ENCODE measurements around the gene XXYLT1.

Gene XXYLT1

DNA sequence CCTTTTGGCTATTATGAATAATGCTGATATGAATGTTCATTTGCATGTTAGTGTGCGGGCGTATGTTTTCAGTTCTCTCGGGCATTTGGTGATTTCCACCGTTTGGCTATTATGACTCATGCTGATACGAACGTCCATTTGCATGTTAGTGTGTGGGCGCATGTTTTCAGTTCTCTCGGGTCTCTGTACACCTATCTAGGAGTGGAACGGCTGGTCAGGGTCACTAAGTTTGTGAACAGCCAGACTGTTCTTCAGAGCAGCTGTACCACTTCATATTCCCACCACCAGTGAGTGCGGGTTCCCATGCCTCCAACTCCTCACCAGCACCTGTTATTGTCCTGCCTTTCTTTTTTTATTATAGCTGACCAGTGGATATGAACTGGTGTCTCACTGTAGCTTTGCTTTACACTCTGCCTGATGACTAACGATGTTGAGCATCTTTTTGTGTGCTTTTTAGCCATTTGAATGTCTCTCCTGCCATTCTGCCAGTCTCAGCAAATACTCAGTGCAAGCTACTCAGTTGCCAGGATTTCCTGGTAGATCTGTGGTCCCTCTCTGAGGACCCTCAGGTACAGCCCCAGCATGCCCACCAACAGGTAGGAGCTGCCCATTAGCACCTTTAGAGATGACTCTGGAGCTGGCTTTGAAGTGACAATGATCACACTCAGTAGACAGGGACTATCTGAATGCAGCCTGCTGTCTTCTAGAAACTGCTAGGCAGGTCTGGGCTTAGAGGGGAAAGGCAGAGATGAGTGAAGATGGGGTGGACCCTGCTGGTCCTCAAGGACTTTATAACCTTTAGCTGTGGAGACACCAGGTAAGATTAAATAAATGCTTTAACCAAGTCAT lies 141.1 kb downstream of the XXYLT1 start:
- no peaks in the 10 kb centered on the region for H3K27me3 ChIP-seq (ENCODE audit: control insufficient read depth, insufficient read depth, low read length)
- no peak overlapping the region for H3K4me3 ChIP-seq (ENCODE audit: low read depth, low read length)
- H3K4me1 ChIP-seq (ENCODE audit: control insufficient read depth, insufficient read depth, low read length), result no peaks in the 10 kb centered on the region
- H3K36me3 ChIP-seq (ENCODE audit: control insufficient read depth, insufficient read depth, low read length), result no peaks in the 10 kb centered on the region
- no peak overlapping the region for H3K9ac ChIP-seq (ENCODE audit: low read depth, low read length)
- H3K9me3 ChIP-seq (ENCODE audit: control insufficient read depth, insufficient read depth, low read length), result no peaks in the 10 kb centered on the region

- Histone ChIP-seq H3K27me3 (ENCODE audit: control insufficient read depth, insufficient read depth, low read length) (no peaks in the 10 kb centered on the region), H3K4me3 (ENCODE audit: low read depth, low read length) (no peak overlapping the region), H3K9me3 (ENCODE audit: control insufficient read depth, insufficient read depth, low read length) (no peaks in the 10 kb centered on the region), H3K4me1 (ENCODE audit: control insufficient read depth, insufficient read depth, low read length) (no peaks in the 10 kb centered on the region), H3K36me3 (ENCODE audit: control insufficient read depth, insufficient read depth, low read length) (no peaks in the 10 kb centered on the region), H3K9ac (ENCODE audit: low read depth, low read length) (no peak overlapping the region)
Measured at GRCh38 chr3:195129072-195129643, 141.8 kb downstream of the XXYLT1 start.

- Histone ChIP-seq H3K4me3 (ENCODE audit: low read depth, low read length) (no peak overlapping the region), H3K9ac (ENCODE audit: low read depth, low read length) (no peak overlapping the region), H3K4me1 (ENCODE audit: control insufficient read depth, insufficient read depth, low read length) (no peaks in the 10 kb centered on the region)
Measured at GRCh38 chr3:195128255-195129071, 142.5 kb downstream of the XXYLT1 start.

GRCh38 chr3:195126056-195126605 lies 144.8 kb downstream of the XXYLT1 start:
- Histone ChIP-seq H3K9ac (ENCODE audit: low read depth, low read length) (no peak overlapping the region), H3K9me3 (ENCODE audit: control insufficient read depth, insufficient read depth, low read length) (no peaks in the 10 kb centered on the region), H3K27me3 (ENCODE audit: control insufficient read depth, insufficient read depth, low read length) (no peaks in the 10 kb centered on the region), H3K36me3 (ENCODE audit: control insufficient read depth, insufficient read depth, low read length) (no peaks in the 10 kb centered on the region), H3K4me1 (ENCODE audit: control insufficient read depth, insufficient read depth, low read length) (no peaks in the 10 kb centered on the region), H3K4me3 (ENCODE audit: low read depth, low read length) (no peak overlapping the region)

More at GRCh38 chr3:195128255-195129071, 142.5 kb downstream of the XXYLT1 start:
- H3K9me3 ChIP-seq (ENCODE audit: control insufficient read depth, insufficient read depth, low read length), result no peaks in the 10 kb centered on the region
- H3K36me3 ChIP-seq (ENCODE audit: control insufficient read depth, insufficient read depth, low read length), result no peaks in the 10 kb centered on the region
- H3K27me3 ChIP-seq (ENCODE audit: control insufficient read depth, insufficient read depth, low read length), result no peaks in the 10 kb centered on the region

GRCh38 chr3:195125646-195126045 lies 145.3 kb downstream of the XXYLT1 start:
- Histone ChIP-seq H3K4me3 (ENCODE audit: low read depth, low read length) (no peak overlapping the region), H3K36me3 (ENCODE audit: control insufficient read depth, insufficient read depth, low read length) (no peaks in the 10 kb centered on the region), H3K4me1 (ENCODE audit: control insufficient read depth, insufficient read depth, low read length) (no peaks in the 10 kb centered on the region), H3K27me3 (ENCODE audit: control insufficient read depth, insufficient read depth, low read length) (no peaks in the 10 kb centered on the region), H3K9me3 (ENCODE audit: control insufficient read depth, insufficient read depth, low read length) (no peaks in the 10 kb centered on the region), H3K9ac (ENCODE audit: low read depth, low read length) (no peak overlapping the region)

- no peak overlapping the region for H3K9ac ChIP-seq (ENCODE audit: low read depth, low read length)
- no peaks in the 10 kb centered on the region for H3K27me3 ChIP-seq (ENCODE audit: control insufficient read depth, insufficient read depth, low read length)
- no peaks in the 10 kb centered on the region for H3K4me1 ChIP-seq (ENCODE audit: control insufficient read depth, insufficient read depth, low read length)
Measured at GRCh38 chr3:195124378-195124992, 146.5 kb downstream of the XXYLT1 start.

DNA sequence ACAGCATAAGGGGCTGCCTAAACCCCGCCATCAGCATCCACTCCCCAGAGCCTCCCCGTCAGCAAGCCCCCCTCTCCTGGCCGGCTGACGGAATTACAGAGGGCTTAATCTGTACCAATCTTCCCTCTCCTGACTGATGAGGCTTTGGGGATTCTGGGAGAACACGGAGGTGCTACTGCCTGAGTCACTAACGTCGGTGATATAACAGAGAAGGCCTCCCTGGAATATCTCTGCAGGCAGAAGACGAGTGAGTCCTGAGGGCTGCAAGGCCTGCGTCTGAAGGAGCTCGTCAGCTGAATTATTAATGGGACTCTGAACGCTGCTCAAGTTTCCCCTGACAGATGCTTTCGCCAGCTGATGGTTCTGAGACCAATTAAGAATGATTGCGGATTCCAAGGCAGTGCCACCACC lies 147.7 kb downstream of the XXYLT1 start:
- Histone ChIP-seq H3K9ac (ENCODE audit: low read depth, low read length) (no peak overlapping the region), H3K4me3 (ENCODE audit: low read depth, low read length) (no peak overlapping the region), H3K36me3 (ENCODE audit: control insufficient read depth, insufficient read depth, low read length) (no peaks in the 10 kb centered on the region), H3K9me3 (ENCODE audit: control insufficient read depth, insufficient read depth, low read length) (no peaks in the 10 kb centered on the region), H3K27me3 (ENCODE audit: control insufficient read depth, insufficient read depth, low read length) (no peaks in the 10 kb centered on the region), H3K4me1 (ENCODE audit: control insufficient read depth, insufficient read depth, low read length) (no peaks in the 10 kb centered on the region)

More at GRCh38 chr3:195124378-195124992, 146.5 kb downstream of the XXYLT1 start:
- Histone ChIP-seq H3K4me3 (ENCODE audit: low read depth, low read length) (no peak overlapping the region), H3K9me3 (ENCODE audit: control insufficient read depth, insufficient read depth, low read length) (no peaks in the 10 kb centered on the region), H3K36me3 (ENCODE audit: control insufficient read depth, insufficient read depth, low read length) (no peaks in the 10 kb centered on the region)

DNA sequence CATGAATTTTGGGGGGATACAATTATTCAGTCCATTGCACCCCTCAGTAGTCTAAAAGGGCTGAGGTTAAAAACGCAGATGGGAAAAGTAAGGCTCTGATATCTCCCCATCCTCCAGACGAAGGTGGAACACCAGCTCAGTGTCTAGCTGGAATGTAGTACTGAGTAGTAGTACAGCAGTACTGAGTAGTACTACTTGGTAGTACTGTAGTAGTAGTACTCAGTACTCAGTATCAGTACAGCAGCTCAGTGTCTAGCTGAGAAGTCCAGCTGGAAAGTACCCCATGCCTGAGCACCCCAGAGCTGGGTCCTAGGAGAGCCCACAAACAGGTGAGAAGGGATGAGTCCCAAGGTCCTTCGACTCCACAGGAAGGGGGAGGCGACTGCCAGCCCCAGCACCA lies 148.7 kb downstream of the XXYLT1 start:
- H3K4me3 ChIP-seq (ENCODE audit: low read depth, low read length), result no peak overlapping the region
- no peaks in the 10 kb centered on the region for H3K27me3 ChIP-seq (ENCODE audit: control insufficient read depth, insufficient read depth, low read length)
- no peaks in the 10 kb centered on the region for H3K4me1 ChIP-seq (ENCODE audit: control insufficient read depth, insufficient read depth, low read length)
- no peak overlapping the region for H3K9ac ChIP-seq (ENCODE audit: low read depth, low read length)
- H3K36me3 ChIP-seq (ENCODE audit: control insufficient read depth, insufficient read depth, low read length), result no peaks in the 10 kb centered on the region
- no peaks in the 10 kb centered on the region for H3K9me3 ChIP-seq (ENCODE audit: control insufficient read depth, insufficient read depth, low read length)

DNA sequence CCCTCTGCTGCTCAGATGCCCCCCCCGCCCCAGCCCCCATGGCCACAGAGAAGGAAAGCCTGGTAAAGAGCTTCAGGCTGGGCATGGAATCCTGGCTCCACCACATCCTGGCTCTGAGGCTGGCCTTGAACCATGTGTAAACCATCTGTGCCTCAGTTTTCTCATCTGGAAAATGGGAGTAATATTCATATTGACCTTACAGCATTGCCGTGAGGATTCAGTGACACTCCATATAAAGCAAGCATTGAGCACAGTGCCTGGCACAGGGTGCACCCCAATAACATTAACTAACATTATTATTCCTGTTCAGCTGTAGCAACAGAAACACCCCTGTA lies 150.7 kb downstream of the XXYLT1 start:
- Histone ChIP-seq H3K4me1 (ENCODE audit: control insufficient read depth, insufficient read depth, low read length) (no peaks in the 10 kb centered on the region), H3K9ac (ENCODE audit: low read depth, low read length) (no peak overlapping the region), H3K4me3 (ENCODE audit: low read depth, low read length) (no peak overlapping the region), H3K27me3 (ENCODE audit: control insufficient read depth, insufficient read depth, low read length) (no peaks in the 10 kb centered on the region), H3K9me3 (ENCODE audit: control insufficient read depth, insufficient read depth, low read length) (no peaks in the 10 kb centered on the region), H3K36me3 (ENCODE audit: control insufficient read depth, insufficient read depth, low read length) (no peaks in the 10 kb centered on the region)

GRCh38 chr3:195119461-195120266 lies 151.3 kb downstream of the XXYLT1 start:
- Histone ChIP-seq H3K4me3 (ENCODE audit: low read depth, low read length) (no peak overlapping the region), H3K9me3 (ENCODE audit: control insufficient read depth, insufficient read depth, low read length) (no peaks in the 10 kb centered on the region), H3K9ac (ENCODE audit: low read depth, low read length) (no peak overlapping the region), H3K27me3 (ENCODE audit: control insufficient read depth, insufficient read depth, low read length) (no peaks in the 10 kb centered on the region), H3K4me1 (ENCODE audit: control insufficient read depth, insufficient read depth, low read length) (no peaks in the 10 kb centered on the region), H3K36me3 (ENCODE audit: control insufficient read depth, insufficient read depth, low read length) (no peaks in the 10 kb centered on the region)

- Histone ChIP-seq H3K36me3 (ENCODE audit: control insufficient read depth, insufficient read depth, low read length) (peaks cover 3% of the 10 kb centered on the region), H3K4me3 (ENCODE audit: low read depth, low read length) (no peak overlapping the region), H3K27me3 (ENCODE audit: control insufficient read depth, insufficient read depth, low read length) (no peaks in the 10 kb centered on the region), H3K9me3 (ENCODE audit: control insufficient read depth, insufficient read depth, low read length) (no peaks in the 10 kb centered on the region), H3K9ac (ENCODE audit: low read depth, low read length) (no peak overlapping the region), H3K4me1 (ENCODE audit: control insufficient read depth, insufficient read depth, low read length) (no peaks in the 10 kb centered on the region)
Measured at GRCh38 chr3:195118671-195119070, 152.3 kb downstream of the XXYLT1 start.

Data from iPS-15b (cell line).